Stimulated activated CD4-positive, alpha-beta T cell treated with anti-CD3 and anti-CD28 coated beads, Interleukin-2, amount 100 ng/mL, for 24 hours (primary cell): ENCODE results near the gene OXNAD1.

Experiments used
- DNase-seq, 2 donors: peaks; one replicate each; pipeline ENCODE4 v3.0.0-alpha.2; 2020

Gene OXNAD1

GRCh38 chr3:16264708-16265454 is at the start of gene OXNAD1, which contains the start of gene DPH3:
Gene OXNAD1 (plus strand): TSS chr3:16265212. CDS start chr3:16270953, 5,741 bp downstream.
Gene DPH3 (minus strand): TSS chr3:16264943. CDS start chr3:16264876, 67 bp downstream.
- DNase-seq = peak; percentile 99

GRCh38 chr3:16216373-16216935 is 48.6 kb upstream of the OXNAD1 start:
- no peak for DNase-seq

- DNase-seq = no peak
Measured at GRCh38 chr3:16219777-16220176, 45.2 kb upstream of the OXNAD1 start.

GRCh38 chr3:16221990-16222389 is 43.0 kb upstream of the OXNAD1 start:
- no peak for DNase-seq

- DNase-seq = no peak
Measured at GRCh38 chr3:16222547-16222946, 42.5 kb upstream of the OXNAD1 start.

- DNase-seq = no peak
Measured at GRCh38 chr3:16224325-16224724, 40.7 kb upstream of the OXNAD1 start.

GRCh38 chr3:16227566-16227965 is 37.4 kb upstream of the OXNAD1 start:
- DNase-seq = no peak

- DNase-seq = no peak
Measured at GRCh38 chr3:16229681-16230080, 35.3 kb upstream of the OXNAD1 start.

GRCh38 chr3:16231983-16232382 is 33.0 kb upstream of the OXNAD1 start:
- DNase-seq = no peak

GRCh38 chr3:16233806-16234205 is 31.2 kb upstream of the OXNAD1 start:
- DNase-seq = no peak

- no peak for DNase-seq
Measured at GRCh38 chr3:16234281-16234680, 30.7 kb upstream of the OXNAD1 start.

- no peak for DNase-seq
Measured at GRCh38 chr3:16236030-16236639, 28.9 kb upstream of the OXNAD1 start.

GRCh38 chr3:16236856-16237393 is 28.1 kb upstream of the OXNAD1 start:
- no peak for DNase-seq

GRCh38 chr3:16239086-16239770 is 25.8 kb upstream of the OXNAD1 start:
- no peak for DNase-seq

- DNase-seq = no peak
Measured at GRCh38 chr3:16239780-16240179, 25.2 kb upstream of the OXNAD1 start.

GRCh38 chr3:16240229-16241023 is 24.6 kb upstream of the OXNAD1 start:
- DNase-seq = no peak

- no peak for DNase-seq
Measured at GRCh38 chr3:16241225-16241624, 23.8 kb upstream of the OXNAD1 start.

- no peak for DNase-seq
Measured at GRCh38 chr3:16242177-16242576, 22.8 kb upstream of the OXNAD1 start.

GRCh38 chr3:16243706-16244490 is 21.1 kb upstream of the OXNAD1 start:
- no peak for DNase-seq

GRCh38 chr3:16245609-16246008 is 19.4 kb upstream of the OXNAD1 start:
- DNase-seq = no peak

GRCh38 chr3:16247282-16248061 is 17.5 kb upstream of the OXNAD1 start:
- DNase-seq = peak; percentile 76 to 79
